K562 (cell line): ENCODE data around the gene NCOR2. TPM values are rescaled to one million over a fixed set of nuclear protein-coding genes. Genes with fewer than 3 reads are reported as not detected.

ENCODE experiments used
- ATAC-seq: fragments of 200-7000 bp; cut with Tn5 transposase; 3 replicates; pipeline ENCODE4 v1.9.1; 2020; ENCODE audit warnings: moderate library complexity
- BruUV-seq: library from RNA; stranded (reverse); fragments of 400-500 nt; replicated peaks from 2 replicates; lab custom pipeline; 2021; lab: Mats Ljungman, UMichigan
- CTCF ChIA-PET: fragments of 300-600 bp; formaldehyde crosslinking; extraction: SDS; loops from one replicate; lab custom pipeline; 2021; ENCODE audit warnings: low intra/inter-chr PET ratio; lab: Yijun Ruan, JAX
- POLR2A ChIA-PET: fragments of 300-600, 350-650 bp; sonication (Branson Sonifier 250); formaldehyde crosslinking; extraction: SDS; loops from one replicate; lab custom pipeline; 2021; ENCODE audit warnings: antibody characterized with exemption, inconsistent platforms; lab: Yijun Ruan, JAX
- DNase-seq, 4 experiments: peaks; one replicate each; pipeline versions ENCODE4 v3.0.0 to v3.0.0-alpha.2; 2011 to 2018; ENCODE audit warnings: low spot score in 3 of 4, mixed read lengths in 3 of 4; ENCODE audit errors: extremely low read depth in 1 of 4
- FAIRE-seq: peaks from 2 replicates; lab custom pipeline; 2011; peaks lifted over from hg19 to GRCh38; lab: Jason Lieb, UNC
- H2AFZ ChIP-seq: 2 replicates; pipeline ENCODE4 v1.6.0; 2011; ENCODE audit warnings: low read depth, low read length, control low read depth, inconsistent platforms
- H3K27ac ChIP-seq: fragments of 200-600 bp; 3 replicates; pipeline ENCODE4 v1.8.0; 2011; ENCODE audit warnings: low read depth, mild to moderate bottlenecking, control low read depth, inconsistent platforms, low read length, moderate library complexity, mixed read lengths; ENCODE audit errors: extremely low read depth
- H3K27me3 ChIP-seq, 2 experiments: fragments of 300-600 bp in 1 of 2; 2 replicates in 1 of 2; 3 replicates in 1 of 2; pipeline versions ENCODE4 v1.6.0 to v1.8.0; 2011; ENCODE audit warnings: inconsistent platforms in 2 of 2, low read length in 2 of 2, mild to moderate bottlenecking in 1 of 2, mixed read lengths in 1 of 2, moderate library complexity in 1 of 2; ENCODE audit not compliant: control insufficient read depth in 2 of 2, insufficient read depth in 2 of 2
- H3K36me3 ChIP-seq: fragments of 300-600 bp; 3 replicates; pipeline ENCODE4 v1.8.0; 2011; ENCODE audit warnings: mild to moderate bottlenecking, low read length, inconsistent platforms; ENCODE audit not compliant: control insufficient read depth, insufficient read depth
- H3K4me1 ChIP-seq, 2 experiments: fragments of 200-600 bp in 1 of 2; replicated peaks in 1 of 2; 2 replicates in 1 of 2; 3 replicates in 1 of 2; pipeline versions ENCODE4 v1.5.1 to v1.8.0; 2011; ENCODE audit warnings: inconsistent platforms in 2 of 2, low read length in 2 of 2, mild to moderate bottlenecking in 1 of 2, mixed read lengths in 1 of 2, moderate library complexity in 1 of 2; ENCODE audit not compliant: control insufficient read depth in 2 of 2, insufficient read depth in 2 of 2
- H3K4me2 ChIP-seq: 2 replicates; pipeline ENCODE4 v1.6.1; 2011; ENCODE audit warnings: low read length, control low read depth, inconsistent platforms, mixed read lengths; ENCODE audit not compliant: insufficient read depth
- H3K4me3 ChIP-seq: fragments of 200-600 bp; sonication (generic), shearing (Covaris generic); 2 replicates; pipeline ENCODE4 v1.5.1; 2016; ENCODE audit warnings: control low read depth, inconsistent platforms
- H3K79me2 ChIP-seq: fragments of 200-600 bp; 3 replicates; pipeline ENCODE4 v1.8.0; 2011; ENCODE audit warnings: low read length, inconsistent platforms; ENCODE audit not compliant: control insufficient read depth, insufficient read depth
- H3K9ac ChIP-seq, 2 experiments: 2 replicates each; pipeline versions ENCODE4 v1.6.0 to v1.6.1; 2011; ENCODE audit warnings: low read depth in 2 of 2, low read length in 2 of 2, control low read depth in 1 of 2, inconsistent platforms in 1 of 2, mild to moderate bottlenecking in 1 of 2, mixed read lengths in 1 of 2; ENCODE audit not compliant: insufficient read depth in 1 of 2
- H3K9me1 ChIP-seq: one replicate; pipeline ENCODE4 v1.6.0; 2011; ENCODE audit warnings: inconsistent platforms, mild to moderate bottlenecking, low read length, moderate library complexity; ENCODE audit not compliant: control insufficient read depth, insufficient read depth
- H3K9me3 ChIP-seq: replicated peaks from 2 replicates; pipeline ENCODE4 v1.5.1; 2011; ENCODE audit warnings: low read depth, low read length, inconsistent platforms; ENCODE audit not compliant: control insufficient read depth, insufficient read depth
- H4K20me1 ChIP-seq: replicated peaks from 2 replicates; pipeline ENCODE4 v1.6.1; 2011; ENCODE audit warnings: low read length, inconsistent platforms, mixed read lengths; ENCODE audit not compliant: control insufficient read depth, insufficient read depth
- CBX5 ChIP-seq: IDR thresholded peaks from 2 replicates; pipeline ENCODE4 v1.6.1; 2014; ENCODE audit warnings: low read depth, borderline replicate concordance
- HDGF ChIP-seq: fragments of 450-650 bp; IDR thresholded peaks from 2 replicates; pipeline ENCODE4 v1.6.1; 2016
- KLF1 ChIP-seq: fragments of 450-650 bp; IDR thresholded peaks from 2 replicates; pipeline ENCODE4 v1.6.1; 2016; ENCODE audit warnings: missing genetic modification characterization, missing compliant biosample characterization
- RFX1 ChIP-seq: fragments of 450-650 bp; IDR thresholded peaks from 2 replicates; pipeline ENCODE4 v1.6.1; 2016; ENCODE audit warnings: mild to moderate bottlenecking, moderate library complexity
- YBX1 ChIP-seq: fragments of 450-650 bp; IDR thresholded peaks from 2 replicates; pipeline ENCODE4 v1.7.1; 2016; ENCODE audit warnings: mild to moderate bottlenecking
- ZNF253 ChIP-seq: fragments of 250-450 bp; sonication (Bioruptor Pico); conservative IDR thresholded peaks from 2 replicates; pipeline ENCODE4 v1.6.1; 2021; ENCODE audit warnings: mild to moderate bottlenecking
- ZNF668 ChIP-seq: fragments of 250-450 bp; sonication (Bioruptor Pico); IDR thresholded peaks from 2 replicates; pipeline ENCODE4 v1.8.0; 2022; ENCODE audit warnings: mild to moderate bottlenecking, inconsistent platforms
- WGBS: fragments of 100-300 bp; shearing (Covaris generic); methylation state at CpG from one replicate; pipeline ENCODE4 v1.1.6; 2016; ENCODE audit warnings: low coverage, mixed read lengths; ENCODE audit not compliant: insufficient coverage; ENCODE audit errors: missing lambda C conversion rate; 5-methylcytosine and 5-hydroxymethylcytosine counted together
- in situ Hi-C: fragments of 300-500 bp; cut with MboI; formaldehyde crosslinking; loops from 4 replicates; pipeline ENCODE4 v1.15.0; 2018; ENCODE audit warnings: inconsistent platforms, mixed read lengths
- intact Hi-C: fragments of 100-400 bp; cut with micrococcal nuclease; formaldehyde crosslinking; loops from 2 replicates; pipeline ENCODE4 v1.14.2; 2022
- polyA plus RNA-seq, 8 experiments: library from polyadenylated mRNA; depleted of rRNA in 4 of 8; stranded (reverse) in 5 of 8; unstranded in 3 of 8; fragments of >200 nt; fragmentation: Nextera tagmentation in 2 of 8; fragmentation: Illumina TruSeq in 1 of 8; extraction: Ambion mirVana in 2 of 8; extraction: Trizol in 1 of 8; gene quantifications; 2 replicates each; pipeline versions ENCODE4 v1.2.1 to v1.2.3, GENCODE V29; 2011 to 2014; ENCODE audit warnings: inconsistent platforms in 1 of 8, missing spikeins in 1 of 8
- total RNA-seq, 7 experiments: library from RNA; depleted of rRNA in 6 of 7; stranded (reverse); fragments of >200 nt in 6 of 7; fragmentation: Illumina TruSeq in 2 of 7; extraction: Trizol in 2 of 7; gene quantifications; 2 replicates each; pipeline versions ENCODE4 v1.2.1 to v1.2.3, GENCODE V29; 2011 to 2021; ENCODE audit warnings: low replicate concordance in 1 of 7
- TF ChIP-seq, protein P1 (sequence below): fragments of 250-450 bp; sonication (Bioruptor Pico); IDR thresholded peaks from 2 replicates; pipeline ENCODE4 v1.9.0; 2021; ENCODE audit warnings: mild to moderate bottlenecking
- TF ChIP-seq, protein P2 (sequence below): IDR thresholded peaks from 2 replicates; pipeline ENCODE4 v1.6.1; 2016; ENCODE audit warnings: missing genetic modification characterization, missing compliant biosample characterization

Gene NCOR2
- total and polyA plus RNA-seq, 9 of the 15 experiments (the other 6 are each of a cell fraction or from before 2014, with no cell fraction given) = 0.18 to 126 (median 8.4) TPM

DNA sequence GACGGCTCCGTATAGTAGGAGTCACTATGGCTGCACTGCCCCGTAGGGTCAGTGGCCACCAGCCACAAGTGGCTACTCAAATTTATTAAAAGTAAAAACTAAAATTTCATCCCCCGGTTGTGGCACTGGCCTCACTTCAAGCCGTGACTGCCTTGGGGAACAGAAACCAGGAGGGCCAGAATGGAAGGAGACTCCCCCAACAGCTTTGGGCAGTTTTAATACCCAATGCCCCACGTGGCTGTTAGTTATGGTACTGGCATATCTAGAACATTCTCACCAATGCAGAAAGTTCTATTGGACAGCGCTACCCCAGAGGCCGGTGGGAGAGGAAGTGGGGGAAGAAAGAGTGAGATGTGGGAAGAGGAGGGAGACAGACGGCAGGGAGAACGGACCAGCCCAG is 6.2 kb downstream of the NCOR2 start:
- peaks cover 13 to 55% of the 10 kb centered on the region in 2 experiments for H3K4me1 ChIP-seq
- no peaks in the 10 kb centered on the region for H3K9me3 ChIP-seq
- no TSS peak for BruUV-seq
- H3K9ac ChIP-seq = no peak overlapping the region
- H3K9me1 ChIP-seq = no peaks in the 10 kb centered on the region
- H3K4me3 ChIP-seq = no peak overlapping the region
- no peak overlapping the region for H2AFZ ChIP-seq
- ChIA-PET CTCF (no interaction called here), POLR2A (interaction anchor here (3.1 kb wide), 1 partner anchor 9 kb away, joined by 15 read pairs; no protein-coding TSS in a partner anchor)
- FAIRE-seq (no peak), ATAC-seq (no peak), DNase-seq (no peak)
- TF ChIP-seq, protein P1, sequence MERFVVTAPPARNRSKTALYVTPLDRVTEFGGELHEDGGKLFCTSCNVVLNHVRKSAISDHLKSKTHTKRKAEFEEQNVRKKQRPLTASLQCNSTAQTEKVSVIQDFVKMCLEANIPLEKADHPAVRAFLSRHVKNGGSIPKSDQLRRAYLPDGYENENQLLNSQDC (CRISPR knock-in tag) = no peak
- TF ChIP-seq, protein P2, sequence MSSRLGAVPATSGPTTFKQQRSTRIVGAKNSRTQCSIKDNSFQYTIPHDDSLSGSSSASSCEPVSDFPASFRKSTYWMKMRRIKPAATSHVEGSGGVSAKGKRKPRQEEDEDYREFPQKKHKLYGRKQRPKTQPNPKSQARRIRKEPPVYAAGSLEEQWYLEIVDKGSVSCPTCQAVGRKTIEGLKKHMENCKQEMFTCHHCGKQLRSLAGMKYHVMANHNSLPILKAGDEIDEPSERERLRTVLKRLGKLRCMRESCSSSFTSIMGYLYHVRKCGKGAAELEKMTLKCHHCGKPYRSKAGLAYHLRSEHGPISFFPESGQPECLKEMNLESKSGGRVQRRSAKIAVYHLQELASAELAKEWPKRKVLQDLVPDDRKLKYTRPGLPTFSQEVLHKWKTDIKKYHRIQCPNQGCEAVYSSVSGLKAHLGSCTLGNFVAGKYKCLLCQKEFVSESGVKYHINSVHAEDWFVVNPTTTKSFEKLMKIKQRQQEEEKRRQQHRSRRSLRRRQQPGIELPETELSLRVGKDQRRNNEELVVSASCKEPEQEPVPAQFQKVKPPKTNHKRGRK (tag) = no peak
- TF ChIP-seq RFX1 = no peak
- no peak for TF ChIP-seq ZNF668 (CRISPR knock-in tag)
- no peak for TF ChIP-seq YBX1
- TF ChIP-seq CBX5 = no peak
- no peak for TF ChIP-seq ZNF253 (CRISPR knock-in tag)
- no peak for TF ChIP-seq KLF1 (tag)
- no peak for TF ChIP-seq HDGF
- H3K27me3 ChIP-seq = no peaks in the 10 kb centered on the region
- 56% methylated on average over 10 of the region's 10 CpGs for WGBS
- in situ Hi-C loops = no loop called here
- peaks cover 13% of the 10 kb centered on the region; the same call in 1 of the 3 replicates for H3K36me3 ChIP-seq
- intact Hi-C loops = no loop called here
- H3K79me2 ChIP-seq = peaks cover 98% of the 10 kb centered on the region
- no peak overlapping the region for H3K27ac ChIP-seq
- peaks cover 63% of the 10 kb centered on the region for H4K20me1 ChIP-seq
- H3K4me2 ChIP-seq = no peak overlapping the region
